ENCODE measurements around the gene C9orf50.

DNA sequence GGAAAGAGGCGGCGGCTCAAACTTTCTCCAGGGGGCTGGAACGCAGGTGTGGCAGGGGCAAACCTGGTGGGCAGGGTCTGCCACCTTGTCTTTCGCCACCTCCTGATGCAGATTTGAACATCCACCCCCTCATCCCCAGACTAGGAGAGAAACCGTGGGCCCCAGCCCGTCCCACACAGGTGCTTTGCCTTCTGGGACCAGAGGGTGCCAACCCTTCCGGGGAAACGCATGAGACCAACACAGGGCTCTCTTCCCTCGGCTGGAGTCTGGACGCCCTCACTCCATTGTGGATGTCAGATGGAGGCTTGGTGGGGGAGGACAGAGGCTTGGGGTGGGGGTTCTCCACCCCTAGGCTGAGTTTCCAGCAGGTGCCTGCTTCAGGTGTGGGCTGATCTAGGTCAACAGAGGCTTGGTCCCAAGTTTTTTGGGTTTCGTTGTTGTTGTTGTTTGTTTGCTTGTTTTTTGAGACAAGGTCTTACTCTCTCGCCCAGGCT lies 9.5 kb downstream of the C9orf50 start:
- no peak for TF ChIP-seq POLR2A (IDR thresholded peaks at IDR 0.05; ENCODE audit: extremely low read depth, insufficient read length)
- TF ChIP-seq, protein P1, sequence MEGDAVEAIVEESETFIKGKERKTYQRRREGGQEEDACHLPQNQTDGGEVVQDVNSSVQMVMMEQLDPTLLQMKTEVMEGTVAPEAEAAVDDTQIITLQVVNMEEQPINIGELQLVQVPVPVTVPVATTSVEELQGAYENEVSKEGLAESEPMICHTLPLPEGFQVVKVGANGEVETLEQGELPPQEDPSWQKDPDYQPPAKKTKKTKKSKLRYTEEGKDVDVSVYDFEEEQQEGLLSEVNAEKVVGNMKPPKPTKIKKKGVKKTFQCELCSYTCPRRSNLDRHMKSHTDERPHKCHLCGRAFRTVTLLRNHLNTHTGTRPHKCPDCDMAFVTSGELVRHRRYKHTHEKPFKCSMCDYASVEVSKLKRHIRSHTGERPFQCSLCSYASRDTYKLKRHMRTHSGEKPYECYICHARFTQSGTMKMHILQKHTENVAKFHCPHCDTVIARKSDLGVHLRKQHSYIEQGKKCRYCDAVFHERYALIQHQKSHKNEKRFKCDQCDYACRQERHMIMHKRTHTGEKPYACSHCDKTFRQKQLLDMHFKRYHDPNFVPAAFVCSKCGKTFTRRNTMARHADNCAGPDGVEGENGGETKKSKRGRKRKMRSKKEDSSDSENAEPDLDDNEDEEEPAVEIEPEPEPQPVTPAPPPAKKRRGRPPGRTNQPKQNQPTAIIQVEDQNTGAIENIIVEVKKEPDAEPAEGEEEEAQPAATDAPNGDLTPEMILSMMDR (IDR thresholded peaks at IDR 0.05; ENCODE audit: low read depth, low read length) = no peak
- no peak for TF ChIP-seq MYC (IDR thresholded peaks at IDR 0.05; ENCODE audit: low read depth, low read length)

All from NB4 (cell line).